HG03196 (cell line): ENCODE measurements around the gene TEX261.
"Not testable (repeated sequence)": the region's sequence is repeated elsewhere in the genome, so short reads cannot be mapped to it uniquely, and the experiment has no call there.

Source experiments
- ATAC-seq: cut with Tn5 transposase; IDR thresholded peaks from one replicate; pipeline ENCODE4 v1.9.1; 2021; ENCODE audit not compliant: unreplicated experiment

The TEX261 gene

DNA sequence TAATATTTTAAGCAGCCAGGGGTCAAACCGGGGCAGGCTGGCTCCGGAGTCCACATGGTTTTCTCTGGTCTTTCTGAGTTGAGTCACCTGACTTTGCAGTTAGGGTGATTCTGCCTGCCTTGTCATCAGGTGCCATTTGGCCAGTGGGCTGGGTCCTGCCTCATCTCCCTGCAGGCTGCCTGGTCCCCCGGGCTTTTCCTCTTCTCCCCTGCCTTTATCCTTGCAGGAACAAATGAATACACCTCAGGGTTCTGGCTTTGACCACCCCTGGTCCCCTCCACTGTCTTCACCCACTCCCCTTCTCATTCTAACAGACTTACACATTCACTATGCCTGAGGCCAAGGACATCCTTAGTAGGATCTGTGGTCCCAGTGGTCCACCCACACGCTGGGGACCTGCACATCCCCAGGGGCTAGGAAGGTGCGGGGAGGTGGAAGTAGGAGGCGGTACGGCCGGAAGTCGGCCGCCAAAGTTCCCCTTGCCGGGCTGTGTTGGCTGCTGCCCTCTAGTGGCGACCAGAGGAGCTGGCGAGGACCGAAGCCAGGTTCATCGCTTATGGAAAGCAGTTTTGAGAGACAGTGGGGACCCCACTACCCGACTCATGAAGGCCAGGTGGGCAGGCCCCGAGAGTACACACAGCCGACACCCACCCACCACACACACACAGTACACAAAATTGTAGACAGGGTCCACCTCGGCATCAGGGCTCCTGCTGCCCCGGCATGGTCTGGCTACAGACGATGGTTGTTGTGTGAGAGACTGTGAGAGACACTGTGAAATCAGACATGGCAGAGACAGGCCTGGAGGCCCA is 6.3 kb upstream of the TEX261 start:
- peak; percentile 73 for ATAC-seq

DNA sequence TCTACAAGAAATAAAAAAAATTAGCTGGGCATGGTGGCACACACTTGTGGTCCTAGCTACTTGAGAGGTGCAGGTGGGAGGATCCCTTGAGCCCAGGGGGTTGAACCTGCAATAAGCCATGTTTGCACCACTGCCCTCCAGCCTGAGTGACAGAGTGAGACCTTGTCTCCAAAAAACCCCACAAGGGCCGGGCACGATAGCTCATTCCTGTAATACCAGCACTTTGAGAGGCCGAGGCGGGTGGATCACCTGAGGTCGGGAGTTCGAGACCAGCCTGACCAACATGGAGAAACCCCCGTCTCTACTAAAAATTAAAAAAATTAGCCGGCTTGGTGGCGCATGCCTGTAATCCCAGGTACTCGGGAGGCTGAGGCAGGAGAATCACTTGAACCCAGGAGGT is 5.3 kb upstream of the TEX261 start:
- ATAC-seq: not testable (repeated sequence)

DNA sequence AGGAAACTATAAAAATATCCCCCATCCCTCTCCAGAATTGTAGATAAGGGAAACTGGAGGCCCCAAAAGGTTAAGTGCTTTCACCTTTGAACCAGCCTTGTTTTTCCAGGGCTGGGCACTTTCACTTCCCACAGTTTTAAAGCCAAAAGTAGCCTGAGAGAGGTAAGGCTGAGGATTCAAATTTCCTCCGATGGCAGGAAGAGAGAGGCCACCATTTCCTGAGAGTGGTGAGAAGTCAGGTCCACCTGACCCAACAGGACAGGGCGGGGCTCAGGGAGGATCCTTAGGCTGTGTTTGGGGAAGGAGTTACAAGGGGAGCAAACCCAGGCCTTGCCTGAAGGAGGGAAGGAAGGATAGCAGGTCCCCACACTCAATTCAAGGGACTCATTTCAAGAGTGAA is 4.7 kb upstream of the TEX261 start:
- no peak for ATAC-seq

DNA sequence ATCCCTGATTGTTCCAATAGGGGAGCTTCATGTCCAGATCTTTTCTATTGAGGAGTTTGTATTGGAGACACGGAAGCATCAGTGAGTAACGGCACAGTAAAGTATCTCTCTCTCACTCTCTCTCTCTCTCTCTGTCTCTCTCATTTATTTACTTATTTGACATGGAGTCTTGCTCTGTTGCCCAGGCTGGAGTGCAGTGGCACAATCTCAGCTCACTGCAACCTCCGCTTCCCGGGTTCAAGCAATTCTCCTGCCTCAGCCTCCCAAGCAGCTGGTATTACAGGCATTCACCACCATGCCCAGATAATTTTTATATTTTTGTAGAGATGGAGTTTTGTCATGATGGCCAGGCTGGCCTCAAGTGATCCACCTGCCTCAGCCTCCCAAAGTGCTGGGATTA is 4.2 kb upstream of the TEX261 start:
- ATAC-seq: not testable (repeated sequence)

DNA sequence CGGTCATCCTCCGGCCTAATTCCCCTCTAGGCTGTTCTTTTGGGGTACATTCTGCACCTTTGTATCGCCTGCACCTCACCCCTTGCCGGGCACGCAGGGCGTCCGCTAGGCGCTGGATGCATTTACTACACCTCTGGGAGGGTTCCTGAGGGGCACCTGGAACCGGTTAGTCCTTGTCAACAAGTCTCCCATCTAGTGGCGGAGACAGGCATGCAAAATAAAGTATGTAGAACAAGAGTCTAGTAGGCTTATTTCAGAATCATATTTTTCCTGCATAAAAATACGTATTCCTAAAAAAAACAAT is 705 bp upstream of the TEX261 start:
- no peak for ATAC-seq

DNA sequence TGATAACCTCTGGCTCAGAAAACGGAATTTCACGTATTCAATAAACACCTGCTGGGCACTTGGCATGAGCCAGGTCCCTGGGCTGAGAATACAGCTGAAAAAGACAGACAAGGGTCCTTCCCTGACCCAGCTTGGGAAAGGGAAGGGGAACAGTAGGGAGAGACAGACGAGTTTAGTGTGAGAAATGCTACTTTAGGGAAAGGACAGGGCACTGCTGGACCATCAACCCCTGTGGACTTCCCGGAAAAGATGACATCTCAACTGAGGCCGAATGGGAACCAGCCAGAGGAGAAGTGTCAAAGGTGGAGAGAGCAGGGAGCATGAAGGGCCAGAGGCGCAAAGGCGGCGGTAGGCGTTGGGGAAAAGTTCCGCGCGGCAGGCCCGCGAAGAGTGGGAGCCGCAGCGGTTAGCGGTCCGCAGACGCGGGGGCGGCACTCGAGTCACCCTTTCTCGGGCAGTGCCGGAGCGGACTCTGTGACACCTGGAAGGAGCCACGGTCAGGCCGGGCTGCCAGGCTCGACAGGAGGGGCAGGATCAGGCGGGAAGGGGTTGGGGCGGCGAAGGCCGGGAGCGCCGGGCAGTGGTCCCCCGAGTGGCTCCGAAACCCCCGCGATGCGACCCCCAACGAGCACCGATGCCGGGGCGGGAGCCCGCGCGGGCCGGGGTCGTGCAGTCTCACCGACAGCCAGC is 519 bp downstream of the TEX261 start:
- ATAC-seq: peak; percentile 16

DNA sequence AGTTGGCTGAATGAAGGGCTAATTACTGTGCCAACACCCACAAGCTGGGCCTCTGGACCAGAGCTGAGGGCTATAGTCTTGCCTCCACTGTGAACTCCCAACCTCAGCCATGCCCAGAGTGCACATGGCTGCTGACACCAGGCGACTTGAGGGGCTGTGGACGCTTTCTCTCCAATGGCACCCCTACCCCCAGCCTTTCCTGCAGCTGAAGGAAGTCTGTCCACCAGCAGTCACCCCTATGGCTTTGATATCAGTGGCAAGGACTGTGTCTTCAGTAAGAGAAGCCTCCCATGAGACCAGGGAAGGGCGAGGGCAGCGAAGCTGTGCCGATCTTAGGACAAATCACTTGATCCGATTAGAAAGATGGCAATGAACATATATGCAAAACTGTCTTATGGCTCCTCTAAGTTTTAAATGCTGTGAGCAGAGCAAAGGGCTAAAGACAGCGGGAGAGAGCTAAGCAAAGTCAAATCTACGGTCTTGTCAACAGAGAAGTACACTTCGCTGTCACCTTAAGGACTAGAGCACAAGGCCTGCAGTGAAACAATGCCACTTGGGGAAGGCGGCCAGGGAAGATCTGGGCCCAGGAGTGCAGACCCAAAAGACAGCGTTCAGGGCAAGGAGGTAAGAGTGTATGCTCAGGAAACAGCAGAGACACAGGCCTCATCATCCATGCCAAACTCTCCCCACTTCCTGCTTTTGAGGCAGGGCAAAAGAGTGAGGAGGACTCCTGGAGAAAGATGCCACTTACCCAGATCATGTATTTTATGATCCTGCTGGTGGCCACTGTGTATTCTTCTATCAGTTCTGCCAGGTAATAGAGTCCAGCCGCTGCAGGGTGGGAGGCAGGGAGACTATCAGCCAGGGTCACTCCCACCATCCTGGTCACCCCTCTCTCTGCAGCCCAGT is 1.5 kb downstream of the TEX261 start:
- no peak for ATAC-seq

DNA sequence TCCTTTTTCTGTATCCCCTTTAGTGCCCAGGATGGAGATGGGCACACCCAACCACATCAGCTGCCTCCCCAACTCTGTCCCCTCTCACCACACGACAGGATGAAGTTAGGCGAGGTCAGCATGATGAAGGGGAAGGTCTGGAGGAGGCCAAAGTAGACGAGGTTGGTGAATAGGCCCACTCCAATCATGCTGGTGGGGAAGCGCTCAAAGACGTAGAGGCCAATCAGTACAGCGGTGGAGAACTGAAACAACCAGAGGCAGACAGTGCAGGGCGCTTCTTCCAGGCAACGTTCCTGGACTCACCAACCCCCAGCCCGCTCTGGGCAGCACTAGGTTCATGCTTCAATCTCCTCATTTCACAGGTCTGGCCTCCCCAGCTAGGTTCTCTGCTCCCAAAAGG is 2.9 kb downstream of the TEX261 start:
- ATAC-seq: no peak

DNA sequence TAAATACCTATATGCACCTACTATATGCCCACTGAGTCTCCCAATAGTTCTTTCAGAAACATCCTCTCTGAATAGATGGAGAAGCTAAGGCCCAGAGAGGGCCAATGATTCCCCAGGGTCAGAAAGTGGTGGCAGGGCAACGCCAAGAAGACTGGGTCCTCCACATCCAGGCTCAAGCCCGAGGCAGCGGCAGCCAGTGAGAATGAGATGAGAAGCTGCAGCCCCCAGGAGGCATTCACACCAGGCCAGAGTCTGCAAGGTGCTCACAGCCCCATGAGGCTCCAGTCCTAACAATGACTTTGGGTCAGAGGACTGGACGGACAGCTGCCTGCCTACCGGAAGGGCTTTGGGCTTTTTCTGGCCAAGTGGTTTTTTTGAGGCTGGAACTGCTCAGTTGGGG is 3.5 kb downstream of the TEX261 start:
- ATAC-seq: no peak

DNA sequence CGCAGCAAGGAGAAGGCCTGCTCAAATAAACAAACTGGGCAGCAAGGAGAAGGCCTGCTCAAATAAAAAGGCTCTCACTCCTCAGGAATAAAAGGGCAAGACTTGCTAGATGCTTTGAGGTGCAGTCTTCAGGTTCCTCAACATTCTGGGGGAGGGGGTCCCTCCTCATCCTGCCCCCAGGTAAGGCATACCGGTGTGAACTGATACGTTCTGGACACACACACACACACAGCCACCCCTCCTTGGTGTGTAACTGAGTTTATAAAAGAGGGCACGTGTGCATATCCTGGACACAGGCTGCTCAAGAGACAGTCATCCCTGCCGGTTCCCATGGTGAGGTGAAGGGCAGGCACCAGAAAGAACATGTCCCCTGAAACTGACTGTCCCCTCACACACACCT is 4.5 kb downstream of the TEX261 start:
- no peak for ATAC-seq

DNA sequence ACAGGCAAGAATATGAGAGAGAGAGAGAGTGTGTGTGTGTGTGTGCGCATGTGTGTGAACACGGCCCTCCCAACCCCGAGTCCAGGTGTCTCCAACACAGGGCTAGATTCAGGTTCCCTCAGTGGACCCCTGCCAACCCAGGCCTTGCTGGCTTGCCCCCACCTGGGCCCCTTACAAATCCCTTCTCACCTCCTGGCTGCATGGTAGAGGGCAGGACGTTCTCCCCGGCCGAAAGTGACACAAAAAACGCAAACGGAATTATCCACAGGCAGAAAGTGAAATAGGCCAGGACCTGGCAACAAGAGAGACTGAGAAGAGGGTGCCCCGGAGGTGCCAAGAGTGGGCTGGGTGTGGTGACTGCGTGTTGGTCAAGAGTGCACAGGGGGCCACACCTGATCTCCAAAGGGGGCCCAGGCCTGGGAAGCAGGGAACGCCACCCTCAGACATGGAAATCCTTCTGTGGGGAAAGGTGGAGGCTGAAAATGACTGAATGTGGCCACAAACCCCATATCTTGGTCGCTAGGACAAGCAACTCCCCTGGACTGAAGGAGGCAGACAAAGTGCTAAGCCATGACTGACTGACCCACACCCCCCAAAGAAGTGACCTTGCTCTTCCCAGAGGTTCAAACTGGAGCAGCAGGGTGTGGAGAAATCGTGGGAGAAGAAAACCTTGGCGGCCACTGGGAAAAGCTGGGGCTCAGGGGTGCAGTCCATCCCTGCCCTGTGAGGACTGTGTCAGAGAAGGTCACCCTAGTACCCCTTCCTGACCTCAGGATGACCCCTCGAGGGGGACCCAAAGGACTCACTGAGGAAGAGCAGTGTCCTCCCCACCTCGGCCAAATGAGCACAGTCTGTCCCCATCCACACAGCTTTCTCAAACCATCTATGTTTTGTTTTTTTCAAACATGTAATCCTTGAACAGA is 5.7 kb downstream of the TEX261 start:
- no peak for ATAC-seq

DNA sequence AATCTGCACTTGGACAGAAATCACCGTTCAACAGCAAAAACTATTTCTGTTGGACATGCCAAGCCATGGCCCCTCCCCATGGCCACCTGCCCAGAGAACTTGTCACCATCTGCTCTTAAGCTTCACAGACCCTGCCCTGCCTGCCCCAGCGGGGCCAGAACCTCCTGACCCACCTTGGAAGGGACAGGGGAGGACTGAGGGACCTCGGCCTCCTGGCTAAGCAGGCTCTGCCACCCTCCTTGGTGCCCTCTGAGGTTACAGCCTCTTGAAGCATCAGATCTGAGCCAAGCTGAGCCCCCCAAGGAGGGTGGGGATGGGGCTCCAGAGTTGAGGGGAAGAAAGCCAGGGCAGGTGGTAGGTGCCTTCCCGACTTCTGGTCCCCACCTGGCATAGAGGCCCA is 6.5 kb downstream of the TEX261 start:
- ATAC-seq: no peak

DNA sequence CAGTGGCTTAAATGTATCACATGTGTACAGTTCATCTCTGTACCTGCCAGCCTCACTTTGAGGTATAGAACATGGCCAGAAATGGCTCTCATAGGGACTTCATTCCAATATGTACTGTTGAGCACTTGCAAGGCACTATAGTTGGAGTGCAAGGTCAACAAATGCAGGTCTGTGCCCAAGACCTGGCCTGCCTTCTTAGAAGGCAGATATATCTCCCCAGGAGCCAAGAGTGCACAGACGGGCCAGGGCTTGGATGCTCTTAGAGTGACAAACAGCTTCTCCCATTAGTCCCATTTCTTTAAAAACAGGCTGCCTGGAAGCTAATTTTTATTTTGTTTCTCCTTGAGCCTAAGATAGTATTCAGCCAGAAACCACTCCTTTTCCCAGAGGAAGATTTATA is 7.3 kb downstream of the TEX261 start:
- no peak for ATAC-seq

DNA sequence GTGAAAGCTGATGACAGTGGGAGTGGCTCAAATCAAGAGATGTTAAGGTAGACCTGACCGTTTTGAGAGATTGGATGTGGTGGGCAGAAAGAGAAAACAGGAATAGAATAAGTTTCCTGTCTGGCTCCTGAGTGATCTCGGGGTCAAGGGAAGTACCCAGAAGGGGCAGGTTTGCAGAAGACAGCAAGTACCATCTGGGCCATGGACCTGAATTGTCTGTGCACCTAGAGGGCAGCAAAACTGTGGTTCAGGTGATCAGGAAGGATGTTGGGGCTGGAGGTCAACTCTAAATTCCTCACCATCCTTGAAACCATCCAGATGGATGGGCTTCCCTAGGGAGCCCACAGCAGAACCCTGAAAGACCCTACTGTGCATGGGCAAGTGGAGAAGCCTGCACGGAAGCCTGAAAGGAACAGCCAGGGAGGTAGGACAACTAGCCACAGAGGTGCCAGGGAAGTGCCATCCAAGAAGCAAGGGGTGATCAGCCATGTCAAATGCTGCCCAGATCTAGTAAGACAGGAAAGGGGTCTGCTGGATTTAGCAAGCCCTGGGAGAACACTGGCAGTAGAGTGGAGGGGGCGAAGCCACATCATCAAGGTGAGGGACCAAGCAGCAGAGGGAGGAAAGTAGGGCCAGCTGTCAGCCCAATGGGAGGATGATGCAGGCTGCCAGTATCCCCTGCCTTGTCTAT is 8.0 kb downstream of the TEX261 start:
- no peak for ATAC-seq

DNA sequence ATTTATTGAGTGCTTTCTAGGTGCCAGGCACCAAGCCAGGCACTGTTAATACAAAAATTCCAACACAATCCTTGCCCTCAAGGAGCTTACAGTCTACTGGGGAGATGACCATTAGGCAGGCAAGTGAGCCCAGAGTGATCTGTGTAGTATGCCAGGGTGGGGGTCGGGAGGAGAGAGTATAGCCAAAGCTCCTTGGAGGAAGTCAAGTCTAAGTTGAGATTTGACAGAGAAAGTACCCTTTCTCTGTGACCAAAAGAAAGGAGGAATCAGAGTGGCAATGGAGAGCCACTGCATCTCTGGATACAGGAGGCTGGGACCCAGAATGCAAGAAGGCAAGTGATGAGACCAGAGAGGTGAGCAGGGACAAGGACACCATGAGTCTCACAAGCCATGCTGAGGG is 8.7 kb downstream of the TEX261 start:
- no peak for ATAC-seq

DNA sequence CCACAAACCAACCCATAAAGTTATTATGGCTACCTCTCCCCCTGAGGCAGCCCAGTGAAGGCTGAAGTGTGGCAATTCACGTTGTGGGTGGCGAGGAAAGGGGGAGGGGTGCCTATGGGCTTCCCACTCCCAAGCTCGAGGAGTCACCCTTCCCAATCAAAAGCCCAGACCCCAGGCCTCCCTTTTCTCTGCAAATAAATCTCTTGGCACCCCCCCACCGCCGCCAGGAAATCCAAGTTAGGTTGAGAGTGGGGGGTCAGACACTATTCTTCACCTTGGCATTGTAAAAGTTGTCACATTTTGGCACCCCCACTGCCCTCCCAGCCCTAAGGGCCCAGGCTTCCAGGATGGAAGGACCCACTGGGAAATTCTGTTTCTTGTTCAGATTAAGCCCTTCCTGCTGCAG is 9.4 kb downstream of the TEX261 start:
- ATAC-seq: no peak

DNA sequence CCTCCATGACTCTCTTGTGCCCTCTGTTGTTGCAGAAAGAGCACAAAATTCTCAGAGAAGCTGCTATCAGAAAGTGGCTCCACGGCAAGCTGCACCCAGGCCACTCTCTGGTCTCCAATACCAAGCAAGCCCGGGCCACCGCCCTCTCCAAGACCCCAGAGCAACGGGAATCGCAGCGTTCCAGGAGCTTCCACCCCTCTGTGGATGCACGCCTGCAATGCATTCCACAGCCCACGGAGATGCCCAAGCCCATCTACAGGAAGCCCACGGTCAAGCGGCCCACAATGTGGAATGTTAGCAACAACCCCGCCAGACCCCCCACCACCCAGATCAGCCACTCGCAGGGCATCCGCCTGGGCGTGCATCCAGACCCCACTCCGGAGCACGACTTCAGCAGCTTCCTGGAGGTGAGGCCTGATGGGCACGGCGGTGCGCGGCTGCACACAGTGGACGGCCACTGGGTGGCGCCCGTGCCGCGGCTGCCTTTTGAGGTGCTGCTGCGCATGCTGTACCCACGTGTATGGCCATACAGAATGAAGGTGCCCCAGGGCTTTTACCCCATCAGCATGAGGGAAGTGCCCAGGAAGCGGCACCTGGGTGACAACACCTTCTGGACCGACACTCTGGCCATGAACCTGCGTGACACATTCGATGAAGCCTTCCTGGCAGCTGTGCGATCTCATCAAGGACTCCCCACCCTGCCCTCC is 9.9 kb downstream of the TEX261 start:
- no peak for ATAC-seq

DNA sequence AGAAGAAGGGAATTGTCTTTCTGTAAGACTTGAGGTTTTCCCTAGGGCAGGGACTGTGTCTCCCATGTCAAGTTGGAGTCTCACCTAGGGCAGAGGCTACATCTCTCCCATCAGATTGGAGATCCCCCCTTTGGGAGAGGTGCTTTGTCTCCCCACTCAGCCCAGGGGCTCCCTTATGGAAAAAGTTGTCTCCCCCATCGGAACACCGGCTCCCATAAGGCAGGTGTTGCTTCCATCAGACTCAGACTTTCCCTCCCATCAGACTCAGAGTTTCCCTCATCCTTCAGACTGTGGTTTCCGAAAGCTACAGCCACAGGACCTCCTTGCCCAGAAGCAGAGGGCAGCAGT is 10.5 kb downstream of the TEX261 start:
- ATAC-seq: no peak

DNA sequence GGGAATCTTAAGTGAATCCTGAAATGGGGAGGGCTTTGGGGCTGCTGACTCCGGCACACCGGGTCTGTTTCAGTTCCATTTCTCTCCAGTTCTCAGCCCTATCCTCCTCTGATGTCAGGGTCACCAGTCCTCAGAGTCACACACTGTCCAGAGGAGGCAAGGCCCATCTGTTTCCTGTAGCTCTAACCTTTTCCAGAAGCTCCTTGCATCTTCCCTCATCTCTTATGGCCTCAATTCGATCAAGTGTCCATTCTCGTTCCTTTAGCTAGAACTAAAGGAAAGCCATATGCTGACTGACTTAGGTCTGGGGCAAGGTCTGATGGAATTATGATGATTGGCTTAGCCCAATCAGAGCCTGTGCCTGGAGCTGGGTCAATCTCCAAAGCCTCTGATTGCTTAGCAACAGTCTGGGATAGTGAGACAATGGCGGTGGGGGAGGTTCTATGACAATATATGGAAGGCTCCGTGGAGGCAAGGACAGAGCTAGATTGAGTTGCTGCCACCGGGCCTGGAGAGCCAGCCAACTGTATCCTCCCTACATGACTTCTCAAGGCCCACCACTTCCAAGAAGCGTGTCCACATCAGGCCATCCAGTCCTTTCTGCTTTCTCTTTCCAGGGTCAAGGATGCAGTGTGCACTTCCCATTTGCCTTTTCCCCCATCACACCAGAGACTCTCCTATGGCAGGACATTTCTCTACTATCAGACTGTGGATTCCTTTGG is 11.0 kb downstream of the TEX261 start:
- no peak for ATAC-seq
